ENCODE data around the gene NFIX.

NFIX gene

DNA sequence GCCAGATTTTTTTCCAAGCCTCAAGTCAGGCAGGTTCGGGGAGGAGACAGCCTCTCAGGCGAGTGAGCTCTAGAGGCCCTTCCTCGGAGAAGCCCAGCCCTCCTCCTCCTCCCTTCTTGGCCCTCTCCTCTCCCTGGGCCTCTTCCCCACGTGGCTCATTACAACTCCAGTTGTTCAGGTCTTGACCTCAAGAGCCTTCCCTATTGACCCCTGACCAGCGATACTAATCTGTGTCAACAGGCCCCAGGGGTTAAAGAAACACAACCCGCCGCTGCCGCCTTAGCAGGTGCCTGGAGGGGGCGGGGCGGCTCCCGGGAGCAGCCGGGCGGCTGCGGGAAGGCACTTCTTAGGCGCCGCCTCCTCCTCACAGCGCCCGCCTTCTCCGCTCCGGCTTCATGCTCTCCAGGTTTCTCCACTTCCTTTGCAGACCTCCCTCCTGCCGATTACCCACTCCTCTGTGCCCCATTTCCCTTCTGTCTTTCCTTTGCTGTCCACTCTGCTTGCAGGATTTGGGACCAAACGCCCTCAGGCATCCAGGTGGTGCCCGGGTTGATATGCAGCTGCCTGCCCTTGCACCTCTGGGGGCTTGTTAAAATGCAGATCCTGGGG is 56.4 kb downstream of the NFIX start:
- Histone ChIP-seq H3K27ac (ENCODE audit: low read length) (no peak overlapping the region), H3K27me3 (ENCODE audit: low read depth, low read length) (peaks cover 12% of the 10 kb centered on the region), H3K36me3 (replicated peaks; ENCODE audit: low read depth, low read length) (no peaks in the 10 kb centered on the region), H3K9me3 (ENCODE audit: insufficient read depth, low read length) (no peaks in the 10 kb centered on the region), H4K20me1 (ENCODE audit: insufficient read depth, low read length) (peaks cover 10% of the 10 kb centered on the region; the same call in 1 of the 2 replicates), H2AFZ (ENCODE audit: low read depth, low read length) (no peak overlapping the region), H3K9ac (ENCODE audit: low read length) (peak overlapping the region; percentile 17; the same call in 1 of the 2 replicates), H3K4me1 (ENCODE audit: low read length) (peaks cover 17% of the 10 kb centered on the region), H3K4me2 (ENCODE audit: low read length) (peak overlapping the region; percentile 84), H3K4me3 (ENCODE audit: low read length) (peak overlapping the region; percentile 67), H3K79me2 (ENCODE audit: low read length) (no peaks in the 10 kb centered on the region)
- TF ChIP-seq, protein P1, sequence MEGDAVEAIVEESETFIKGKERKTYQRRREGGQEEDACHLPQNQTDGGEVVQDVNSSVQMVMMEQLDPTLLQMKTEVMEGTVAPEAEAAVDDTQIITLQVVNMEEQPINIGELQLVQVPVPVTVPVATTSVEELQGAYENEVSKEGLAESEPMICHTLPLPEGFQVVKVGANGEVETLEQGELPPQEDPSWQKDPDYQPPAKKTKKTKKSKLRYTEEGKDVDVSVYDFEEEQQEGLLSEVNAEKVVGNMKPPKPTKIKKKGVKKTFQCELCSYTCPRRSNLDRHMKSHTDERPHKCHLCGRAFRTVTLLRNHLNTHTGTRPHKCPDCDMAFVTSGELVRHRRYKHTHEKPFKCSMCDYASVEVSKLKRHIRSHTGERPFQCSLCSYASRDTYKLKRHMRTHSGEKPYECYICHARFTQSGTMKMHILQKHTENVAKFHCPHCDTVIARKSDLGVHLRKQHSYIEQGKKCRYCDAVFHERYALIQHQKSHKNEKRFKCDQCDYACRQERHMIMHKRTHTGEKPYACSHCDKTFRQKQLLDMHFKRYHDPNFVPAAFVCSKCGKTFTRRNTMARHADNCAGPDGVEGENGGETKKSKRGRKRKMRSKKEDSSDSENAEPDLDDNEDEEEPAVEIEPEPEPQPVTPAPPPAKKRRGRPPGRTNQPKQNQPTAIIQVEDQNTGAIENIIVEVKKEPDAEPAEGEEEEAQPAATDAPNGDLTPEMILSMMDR (IDR thresholded peaks at IDR 0.05; ENCODE audit: low read depth, low read length) = no peak
- no peak for TF ChIP-seq EZH2phosphoT487 (IDR thresholded peaks at IDR 0.05; ENCODE audit: low read depth)

DNA sequence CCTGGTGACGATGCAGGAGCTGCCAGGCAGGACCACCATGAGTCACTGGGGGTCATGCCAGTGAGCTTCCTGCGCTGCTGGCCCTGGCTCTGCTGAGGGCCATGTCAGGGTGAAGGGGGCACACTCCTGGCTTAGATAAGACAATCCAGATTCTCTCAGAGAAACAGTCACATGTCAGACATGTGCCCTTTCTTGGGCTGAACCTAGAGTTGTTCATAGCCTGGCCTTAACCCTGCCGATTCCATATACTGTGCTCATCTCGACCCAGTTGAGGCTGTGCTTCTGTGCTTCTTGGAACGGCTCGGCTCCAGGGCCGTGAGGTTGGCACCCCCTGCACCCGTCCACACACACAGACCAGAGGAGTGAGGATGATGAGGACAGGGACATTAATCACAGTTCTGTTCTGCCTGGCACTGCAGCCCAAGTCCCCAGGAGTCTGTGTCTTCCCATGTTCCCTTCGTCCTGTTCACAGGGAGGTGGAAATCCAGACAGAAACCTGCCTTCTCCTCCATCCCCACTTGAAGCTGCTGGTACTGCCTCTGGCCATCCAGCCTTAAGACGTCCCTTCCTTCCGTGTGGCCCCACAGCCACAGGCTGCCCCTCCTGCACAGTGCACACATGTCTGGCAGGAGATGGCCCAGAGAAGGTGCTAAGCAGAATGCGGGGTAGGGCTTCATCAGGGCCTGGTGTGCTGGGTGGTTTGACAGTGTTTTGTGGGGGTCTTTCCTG is 57.3 kb downstream of the NFIX start:
- TF ChIP-seq EZH2phosphoT487 (IDR thresholded peaks at IDR 0.05; ENCODE audit: low read depth) = no peak
- TF ChIP-seq, protein P1 (IDR thresholded peaks at IDR 0.05; ENCODE audit: low read depth, low read length) = no peak
- Histone ChIP-seq H3K9ac (ENCODE audit: low read length) (no peak overlapping the region), H2AFZ (ENCODE audit: low read depth, low read length) (no peak overlapping the region), H3K36me3 (replicated peaks; ENCODE audit: low read depth, low read length) (no peaks in the 10 kb centered on the region), H3K79me2 (ENCODE audit: low read length) (no peaks in the 10 kb centered on the region), H4K20me1 (ENCODE audit: insufficient read depth, low read length) (peaks cover 10% of the 10 kb centered on the region; the same call in 1 of the 2 replicates), H3K4me3 (ENCODE audit: low read length) (no peak overlapping the region), H3K27me3 (ENCODE audit: low read depth, low read length) (peaks cover 12% of the 10 kb centered on the region), H3K9me3 (ENCODE audit: insufficient read depth, low read length) (no peaks in the 10 kb centered on the region), H3K4me2 (ENCODE audit: low read length) (0 out of 2 replicates have a peak overlapping the region, but pooled peaks have one; percentile 84), H3K4me1 (ENCODE audit: low read length) (peaks cover 17% of the 10 kb centered on the region), H3K27ac (ENCODE audit: low read length) (no peak overlapping the region)

DNA sequence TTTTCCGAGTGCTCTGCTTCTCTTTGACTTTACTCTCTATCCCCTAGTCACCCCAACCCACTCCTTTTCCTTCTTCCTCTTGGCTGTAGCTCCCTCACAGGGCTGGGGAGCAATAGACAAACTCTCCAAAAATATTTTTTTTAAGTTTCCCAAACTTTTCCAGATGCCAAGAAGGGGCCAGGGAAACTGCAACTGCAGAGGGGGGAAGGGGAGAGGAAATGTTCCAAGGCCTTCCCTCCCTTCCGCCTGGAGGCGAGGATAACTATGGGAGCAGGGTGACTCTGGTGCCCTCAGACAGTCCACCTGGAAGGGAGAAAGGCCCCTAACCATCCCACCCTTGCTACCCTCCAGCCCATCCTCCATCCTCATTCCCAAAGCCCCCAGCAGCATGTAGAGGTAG is 58.0 kb downstream of the NFIX start:
- no peak overlapping the region for H2AFZ ChIP-seq (ENCODE audit: low read depth, low read length)
- H3K9me3 ChIP-seq (ENCODE audit: insufficient read depth, low read length) = no peaks in the 10 kb centered on the region
- H3K4me1 ChIP-seq (ENCODE audit: low read length) = peaks cover 17% of the 10 kb centered on the region
- H4K20me1 ChIP-seq (ENCODE audit: insufficient read depth, low read length) = peaks cover 10% of the 10 kb centered on the region; the same call in 1 of the 2 replicates
- no peaks in the 10 kb centered on the region for H3K79me2 ChIP-seq (ENCODE audit: low read length)
- no peak overlapping the region for H3K9ac ChIP-seq (ENCODE audit: low read length)
- no peaks in the 10 kb centered on the region for H3K36me3 ChIP-seq (replicated peaks; ENCODE audit: low read depth, low read length)
- H3K27me3 ChIP-seq (ENCODE audit: low read depth, low read length) = peaks cover 12% of the 10 kb centered on the region
- TF ChIP-seq, protein P1 (IDR thresholded peaks at IDR 0.05; ENCODE audit: low read depth, low read length) = no peak
- TF ChIP-seq EZH2phosphoT487 (IDR thresholded peaks at IDR 0.05; ENCODE audit: low read depth) = no peak
- H3K4me3 ChIP-seq (ENCODE audit: low read length) = no peak overlapping the region
- H3K27ac ChIP-seq (ENCODE audit: low read length) = no peak overlapping the region
- H3K4me2 ChIP-seq (ENCODE audit: low read length) = no peak overlapping the region

Data from OCI-LY3 (cell line).